ENCODE data around the gene GRAP2.

DNA sequence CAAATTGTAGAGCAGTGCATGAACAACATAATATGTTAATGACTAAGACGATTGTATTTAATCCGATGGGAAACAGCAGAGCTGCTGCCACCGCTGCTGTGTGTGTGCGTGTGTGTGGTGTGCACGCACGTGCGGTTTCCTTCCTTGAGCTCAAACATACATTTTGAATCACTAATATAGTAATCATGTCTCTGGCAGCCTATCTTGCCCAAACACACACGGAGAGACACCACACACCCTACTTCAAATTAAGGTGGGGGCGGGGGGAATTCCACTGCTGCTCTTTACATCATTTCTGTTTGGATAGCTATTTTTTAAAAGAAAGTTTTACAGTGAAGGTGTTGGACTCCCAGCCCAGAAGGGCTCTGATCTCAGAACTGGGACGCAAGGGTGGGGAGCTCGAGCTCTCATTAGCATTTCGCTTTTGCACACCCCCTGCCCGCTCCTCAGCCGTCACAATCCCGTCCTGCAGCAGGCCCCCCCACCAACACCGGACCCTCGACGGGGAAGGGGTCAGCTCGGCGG, 93.2 kb downstream of the GRAP2 start:
- TF ChIP-seq, protein P1, sequence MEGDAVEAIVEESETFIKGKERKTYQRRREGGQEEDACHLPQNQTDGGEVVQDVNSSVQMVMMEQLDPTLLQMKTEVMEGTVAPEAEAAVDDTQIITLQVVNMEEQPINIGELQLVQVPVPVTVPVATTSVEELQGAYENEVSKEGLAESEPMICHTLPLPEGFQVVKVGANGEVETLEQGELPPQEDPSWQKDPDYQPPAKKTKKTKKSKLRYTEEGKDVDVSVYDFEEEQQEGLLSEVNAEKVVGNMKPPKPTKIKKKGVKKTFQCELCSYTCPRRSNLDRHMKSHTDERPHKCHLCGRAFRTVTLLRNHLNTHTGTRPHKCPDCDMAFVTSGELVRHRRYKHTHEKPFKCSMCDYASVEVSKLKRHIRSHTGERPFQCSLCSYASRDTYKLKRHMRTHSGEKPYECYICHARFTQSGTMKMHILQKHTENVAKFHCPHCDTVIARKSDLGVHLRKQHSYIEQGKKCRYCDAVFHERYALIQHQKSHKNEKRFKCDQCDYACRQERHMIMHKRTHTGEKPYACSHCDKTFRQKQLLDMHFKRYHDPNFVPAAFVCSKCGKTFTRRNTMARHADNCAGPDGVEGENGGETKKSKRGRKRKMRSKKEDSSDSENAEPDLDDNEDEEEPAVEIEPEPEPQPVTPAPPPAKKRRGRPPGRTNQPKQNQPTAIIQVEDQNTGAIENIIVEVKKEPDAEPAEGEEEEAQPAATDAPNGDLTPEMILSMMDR (IDR thresholded peaks at IDR 0.05; ENCODE audit: low read depth, low read length): no peak
- TF ChIP-seq, protein P2, sequence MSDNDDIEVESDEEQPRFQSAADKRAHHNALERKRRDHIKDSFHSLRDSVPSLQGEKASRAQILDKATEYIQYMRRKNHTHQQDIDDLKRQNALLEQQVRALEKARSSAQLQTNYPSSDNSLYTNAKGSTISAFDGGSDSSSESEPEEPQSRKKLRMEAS (IDR thresholded peaks at IDR 0.05; ENCODE audit: low read depth, low read length): no peak
